Hypothalamus (tissue), 51 donors: ENCODE data around the gene ZNF692.
A peak's percentile ranks its signal among the peaks of the same experiment; 100 is the strongest.
"Not testable (repeated sequence)": the region's sequence is repeated elsewhere in the genome, so short reads cannot be mapped to it uniquely, and the experiment has no call there.

Experiments
- DNase-seq, 51 donors: peaks; one replicate each; lab custom pipeline; 2025; lab: John Stamatoyannopoulos, UW

Gene ZNF692, protein sequence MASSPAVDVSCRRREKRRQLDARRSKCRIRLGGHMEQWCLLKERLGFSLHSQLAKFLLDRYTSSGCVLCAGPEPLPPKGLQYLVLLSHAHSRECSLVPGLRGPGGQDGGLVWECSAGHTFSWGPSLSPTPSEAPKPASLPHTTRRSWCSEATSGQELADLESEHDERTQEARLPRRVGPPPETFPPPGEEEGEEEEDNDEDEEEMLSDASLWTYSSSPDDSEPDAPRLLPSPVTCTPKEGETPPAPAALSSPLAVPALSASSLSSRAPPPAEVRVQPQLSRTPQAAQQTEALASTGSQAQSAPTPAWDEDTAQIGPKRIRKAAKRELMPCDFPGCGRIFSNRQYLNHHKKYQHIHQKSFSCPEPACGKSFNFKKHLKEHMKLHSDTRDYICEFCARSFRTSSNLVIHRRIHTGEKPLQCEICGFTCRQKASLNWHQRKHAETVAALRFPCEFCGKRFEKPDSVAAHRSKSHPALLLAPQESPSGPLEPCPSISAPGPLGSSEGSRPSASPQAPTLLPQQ

DNA sequence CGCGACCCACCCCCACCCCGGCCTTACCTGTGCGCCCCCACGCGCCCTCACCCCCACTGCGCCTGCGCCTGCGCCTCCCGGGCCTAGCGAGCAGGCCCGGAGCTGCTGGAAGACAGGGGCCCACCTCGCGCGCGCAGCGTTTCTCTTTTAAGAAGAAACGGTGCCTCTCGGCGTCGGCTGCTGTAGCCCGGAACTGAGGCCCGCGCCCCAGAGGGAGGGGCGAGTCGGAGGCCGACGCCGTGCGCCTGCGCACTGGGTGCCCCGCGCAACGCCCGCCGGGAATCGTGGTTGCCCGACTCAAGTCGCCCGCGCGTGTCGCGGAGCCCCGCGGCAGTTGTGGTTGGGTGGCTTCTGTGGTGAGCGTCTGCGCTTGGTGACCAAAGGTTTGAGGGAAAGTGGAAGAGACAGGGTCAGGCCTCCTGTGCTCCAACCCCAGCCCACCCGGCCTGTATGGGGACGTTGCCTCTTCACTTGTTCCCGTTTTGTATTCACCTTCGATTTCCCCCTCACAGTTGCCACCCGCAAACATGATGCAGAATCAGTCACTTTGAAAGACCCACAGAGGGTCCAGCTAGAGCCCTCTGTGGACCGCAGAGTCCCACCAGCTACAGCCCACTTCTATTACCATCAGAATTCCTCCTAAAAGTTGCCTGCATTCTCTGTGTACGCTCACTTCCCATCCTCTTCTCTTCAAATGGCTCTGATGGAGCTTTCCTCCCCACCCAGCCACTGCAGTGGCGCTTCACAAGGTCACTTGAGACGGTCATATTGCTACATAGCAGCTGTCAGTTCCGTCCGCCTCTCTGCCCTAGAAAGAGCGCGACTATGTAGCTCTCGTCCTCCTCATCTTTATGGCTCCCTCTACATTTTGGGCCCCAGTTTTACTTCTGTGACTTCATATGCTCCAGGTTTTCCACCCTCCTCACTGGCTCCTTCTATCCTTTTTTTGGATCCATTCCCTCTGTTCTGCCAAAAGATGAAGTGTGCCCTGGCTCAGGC, at the start of gene ZNF692:
TSS of gene ZNF692 (minus strand) at position 195 of the 999 bp plus-strand sequence. CDS start 776 bp downstream, outside the sequence.
- peak; percentile 80 to 98 (median 93) for DNase-seq

DNA sequence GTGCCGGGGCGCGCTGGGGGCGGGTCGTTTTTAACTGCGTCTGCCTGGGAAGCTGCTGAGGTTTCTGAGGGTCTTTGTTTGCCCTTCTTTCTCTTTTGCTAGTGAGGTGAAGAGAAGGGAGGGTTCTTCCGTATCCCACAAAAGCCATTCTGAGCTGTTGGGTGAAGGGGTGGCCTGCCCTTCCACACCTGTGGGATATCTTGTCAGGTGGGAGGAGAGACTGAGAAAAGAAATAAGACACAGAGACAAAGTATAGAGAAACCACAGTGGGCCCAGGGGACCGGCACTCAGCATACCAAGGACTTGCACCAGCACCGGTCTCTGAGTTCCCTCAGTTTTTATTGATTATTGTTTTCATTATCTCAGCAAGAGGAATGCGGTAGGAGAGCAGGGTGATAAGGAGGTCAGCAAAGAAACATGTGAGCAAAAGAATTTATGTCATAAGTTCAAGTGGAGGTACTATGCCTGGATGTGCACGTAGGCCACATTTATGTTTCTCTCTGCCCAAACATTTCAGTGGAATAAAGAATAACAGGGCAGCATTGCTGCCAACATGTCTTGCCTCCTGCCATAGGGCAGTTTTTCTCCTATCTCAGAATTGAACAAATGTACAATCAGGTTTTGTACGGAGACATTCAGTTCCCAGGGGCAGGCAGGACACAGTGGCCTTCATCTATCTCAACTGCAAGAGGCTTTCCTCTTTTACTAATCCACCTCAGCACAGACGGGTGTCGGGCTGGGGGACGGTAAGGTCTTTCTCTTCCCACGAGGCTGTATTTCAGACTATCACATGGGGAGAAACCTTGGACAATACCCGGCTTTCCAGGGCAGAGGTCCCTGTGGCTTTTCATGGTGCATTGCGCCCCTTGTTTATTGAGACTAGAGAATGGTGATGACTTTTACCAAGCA, 48.1 kb upstream of the ZNF692 start:
- peak in 1 of 51 donors; percentile 26 for DNase-seq

DNA sequence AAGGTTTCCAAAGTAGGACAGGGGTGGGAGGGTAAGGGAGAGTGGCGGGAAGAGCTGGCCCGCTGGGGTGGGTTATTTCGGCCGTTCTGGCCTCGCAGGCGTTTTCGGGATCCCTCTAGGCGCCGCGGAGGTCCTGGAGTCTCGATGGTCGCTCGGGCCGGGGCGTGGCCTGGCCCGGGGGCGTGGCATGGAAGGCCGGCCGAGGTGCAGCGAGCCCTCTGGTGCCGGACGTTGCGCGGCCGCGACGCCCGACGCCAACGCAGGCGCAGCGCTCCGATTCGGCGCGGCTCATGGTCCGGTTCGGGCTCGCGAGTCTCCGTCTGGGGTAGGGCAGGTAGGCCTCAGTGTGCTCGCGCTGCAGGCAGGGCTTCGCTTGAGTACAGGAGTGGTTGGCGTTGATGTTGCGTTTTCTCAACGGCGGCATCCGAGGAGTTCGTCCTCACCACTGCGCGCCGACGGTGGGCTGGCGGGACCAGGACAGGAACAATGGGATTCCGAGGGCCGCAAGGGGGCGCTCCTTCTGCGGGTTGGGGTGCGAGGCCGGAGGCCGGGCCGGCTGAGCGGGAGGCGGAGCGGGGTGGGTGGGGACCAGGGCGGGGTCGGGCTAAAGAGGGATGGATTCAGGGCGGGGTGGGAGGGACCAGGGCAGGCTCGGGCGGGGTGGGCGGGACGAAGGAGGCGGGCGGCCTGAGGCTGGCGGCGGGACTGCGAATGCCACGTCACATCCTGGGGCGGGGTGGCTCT, 47.3 kb upstream of the ZNF692 start, which contains the start of gene PGBD2:
TSS of gene PGBD2 (plus strand) at position 227 of the 744 bp plus-strand sequence. CDS start 7,628 bp downstream, outside the sequence.
- DNase-seq, result peak; percentile 77 to 100 (median 92)

DNA sequence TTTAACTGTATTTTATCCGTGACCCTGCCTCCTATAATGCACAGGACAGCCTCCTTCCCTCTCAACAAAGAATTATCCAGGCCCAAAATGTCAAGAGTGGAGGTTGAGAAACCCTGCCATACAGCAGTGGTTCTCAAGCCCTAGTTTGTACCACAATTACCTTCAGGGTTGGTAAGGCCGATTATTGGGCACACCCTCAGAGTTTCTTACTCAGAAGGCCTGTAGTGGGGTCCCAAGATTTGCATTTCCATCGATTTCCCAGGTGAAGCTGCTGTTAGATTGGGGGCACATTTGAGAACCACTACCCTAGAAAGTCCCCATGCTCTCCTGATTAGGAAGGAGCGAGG, 46.8 kb upstream of the ZNF692 start:
- no peak for DNase-seq

DNA sequence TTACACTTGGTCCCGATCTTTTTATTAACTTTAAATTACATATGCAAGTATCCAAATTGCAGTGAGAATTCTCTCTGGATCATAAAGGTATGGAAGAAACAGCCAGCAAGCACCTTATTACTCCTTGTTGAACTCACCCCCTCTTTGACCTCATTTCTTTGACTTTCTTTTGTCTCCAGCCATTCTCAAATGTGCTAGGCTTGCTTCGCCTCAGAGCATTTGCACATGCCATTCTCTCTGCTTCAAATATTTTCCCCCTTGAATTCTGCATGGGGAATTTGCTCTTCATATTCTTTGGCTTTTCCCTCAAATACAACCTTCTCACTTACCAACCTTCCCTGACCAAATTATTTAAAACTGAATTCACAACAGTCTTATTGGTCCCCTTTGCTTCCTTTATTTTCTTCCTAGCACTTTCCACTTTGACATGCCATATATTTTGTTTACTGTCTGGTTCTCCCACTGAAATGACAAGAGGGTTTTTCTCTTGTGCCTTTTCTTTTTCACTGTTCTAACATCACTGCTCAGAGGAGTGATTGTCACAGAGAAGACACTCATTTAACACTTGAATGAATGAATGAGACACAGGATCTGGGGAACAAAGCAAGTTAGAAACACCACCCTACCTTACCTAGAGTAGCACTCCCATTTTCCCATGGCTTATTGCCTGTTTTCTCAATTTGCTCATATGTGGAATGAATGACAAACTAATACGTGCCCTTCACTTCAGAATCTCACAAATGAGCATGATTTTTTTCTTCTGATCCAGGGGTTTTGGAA, 45.7 kb upstream of the ZNF692 start:
- no peak for DNase-seq

DNA sequence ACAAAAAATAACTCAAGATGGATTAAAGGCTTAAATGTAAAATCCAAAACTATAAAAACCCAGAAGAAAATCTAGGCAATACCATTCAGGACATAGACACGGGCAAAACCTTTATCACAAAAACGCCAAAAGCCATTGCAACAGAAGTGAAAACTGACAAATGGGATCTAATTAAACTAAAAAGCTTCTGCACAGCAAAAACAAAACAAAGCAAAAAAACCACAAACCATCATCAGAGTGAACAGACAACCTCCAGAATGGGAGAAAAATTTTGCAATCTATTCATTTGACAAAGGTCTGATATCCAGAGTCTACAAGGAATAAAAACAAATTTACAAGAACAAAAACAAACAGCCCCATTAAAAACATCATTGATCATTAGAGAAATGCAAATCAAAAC, 42.7 kb upstream of the ZNF692 start:
- no peak for DNase-seq

DNA sequence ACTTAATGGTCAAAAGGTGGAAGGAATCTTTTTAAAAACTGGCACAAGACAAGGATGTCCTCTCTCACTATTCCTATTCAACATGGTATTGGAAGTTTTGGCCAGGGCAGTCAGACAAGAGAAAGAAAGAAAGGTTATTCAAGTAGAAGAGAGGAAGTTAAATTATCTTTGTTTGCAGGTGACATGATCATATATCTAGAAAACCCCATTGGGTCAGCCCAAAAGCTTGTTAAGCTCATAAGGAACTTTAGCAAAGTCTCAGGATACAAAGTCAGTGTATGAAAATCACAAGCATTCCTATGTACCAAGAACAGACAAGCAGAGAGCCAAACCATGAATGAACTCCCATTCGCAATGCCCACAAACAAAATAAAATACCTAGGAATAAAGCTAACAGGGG, 41.8 kb upstream of the ZNF692 start:
- DNase-seq, result no peak

DNA sequence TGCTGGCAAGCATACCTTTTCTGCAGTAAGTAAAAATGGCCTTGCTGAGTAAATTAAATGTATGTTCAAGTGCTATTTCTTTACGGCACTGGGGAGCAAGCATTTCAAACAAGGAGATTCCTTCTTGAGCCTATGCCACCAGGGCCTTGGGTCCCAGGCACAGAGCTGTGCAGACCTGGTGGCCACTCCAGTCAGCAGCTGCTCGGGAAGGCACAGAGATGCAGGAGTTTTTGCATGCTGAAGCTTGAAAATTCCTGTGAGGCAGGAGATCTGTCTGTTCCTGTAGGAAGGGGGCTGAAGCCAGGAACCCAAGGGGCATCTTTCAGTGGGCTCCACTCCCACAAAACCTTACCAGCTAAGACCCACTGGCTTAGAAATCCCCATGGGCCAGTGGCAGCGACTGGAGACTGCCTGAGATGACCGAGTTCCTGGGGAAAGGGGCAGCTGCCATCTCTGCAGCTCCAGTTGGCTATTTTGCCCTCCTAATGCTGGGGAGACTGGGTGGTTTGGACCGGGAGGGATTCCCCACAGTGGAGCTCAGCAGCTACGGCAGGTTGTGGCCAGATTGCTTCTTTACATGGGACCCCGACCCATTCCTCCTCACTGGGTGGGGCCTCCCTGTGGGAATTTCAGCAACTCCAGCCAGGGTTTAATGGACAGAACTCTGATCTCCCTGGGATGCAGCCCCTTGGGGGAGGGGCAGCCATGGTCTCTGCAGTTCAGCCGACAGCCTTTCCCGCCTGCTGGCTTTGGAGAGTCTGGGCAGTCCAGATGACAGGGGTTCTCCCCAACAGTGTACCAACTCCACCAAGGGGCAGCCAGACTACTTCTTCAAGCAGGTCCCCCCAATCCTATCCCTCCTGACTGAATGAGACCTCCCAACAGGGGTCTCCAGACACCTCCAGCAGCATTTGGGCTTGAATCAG, 38.8 kb upstream of the ZNF692 start:
- no peak for DNase-seq

DNA sequence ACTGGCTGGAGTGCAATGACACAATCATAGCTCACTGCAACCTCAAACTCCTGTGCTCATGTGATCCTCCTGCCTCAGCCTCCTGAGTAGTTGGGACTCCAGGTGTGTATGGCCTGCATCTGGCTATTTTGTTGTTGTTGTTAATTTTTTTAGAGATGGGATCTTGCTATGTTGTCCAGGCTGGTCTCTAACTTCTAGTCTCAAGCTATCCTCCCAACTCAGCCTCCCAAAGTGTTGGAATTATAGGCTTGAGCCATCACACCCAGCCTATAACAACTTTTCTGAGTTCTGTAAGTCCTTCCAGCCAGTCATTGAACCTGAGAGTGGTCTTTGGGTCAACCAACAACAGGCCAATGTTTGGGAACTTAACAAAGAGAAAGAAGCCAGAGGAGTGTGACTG, 36.0 kb upstream of the ZNF692 start:
- DNase-seq, result no peak

DNA sequence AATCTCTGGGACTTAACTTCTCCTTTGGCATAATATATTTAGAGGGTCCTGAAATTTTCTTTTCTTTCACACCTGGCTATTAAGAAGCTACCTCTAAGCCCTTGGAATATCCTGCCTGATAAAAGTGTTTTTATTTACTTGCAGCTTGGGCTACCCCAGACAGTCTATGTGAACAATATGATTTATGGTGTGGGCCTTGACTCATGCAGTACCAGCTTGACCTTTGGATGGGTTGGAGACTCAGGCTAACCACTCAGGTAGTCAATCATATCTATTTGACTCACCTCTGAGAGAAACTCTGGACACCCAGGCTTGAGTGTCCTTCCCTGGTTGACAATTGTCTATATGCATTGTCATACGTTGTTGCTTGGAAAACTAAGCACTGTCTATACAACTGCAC, 33.7 kb upstream of the ZNF692 start:
- DNase-seq, result no peak

DNA sequence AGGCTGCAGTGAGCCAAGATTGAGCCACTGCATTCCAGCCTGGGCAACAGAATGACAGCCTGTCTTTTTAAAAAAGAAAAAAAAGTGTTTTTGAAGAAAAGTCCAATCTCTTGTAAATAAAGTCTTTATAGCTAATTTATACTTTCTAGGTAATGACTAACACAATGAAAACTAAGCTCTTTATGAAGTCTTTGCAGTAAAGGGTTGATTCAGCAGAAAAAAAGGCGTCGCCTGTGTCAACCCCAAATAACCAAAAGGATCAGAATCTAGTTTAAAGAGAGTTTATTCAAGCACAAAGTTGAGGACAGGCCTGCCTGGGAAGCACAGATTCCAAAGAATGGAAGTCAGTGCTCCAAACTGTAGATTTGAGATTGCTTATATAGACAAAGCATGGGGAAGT, 32.9 kb upstream of the ZNF692 start:
- no peak for DNase-seq

DNA sequence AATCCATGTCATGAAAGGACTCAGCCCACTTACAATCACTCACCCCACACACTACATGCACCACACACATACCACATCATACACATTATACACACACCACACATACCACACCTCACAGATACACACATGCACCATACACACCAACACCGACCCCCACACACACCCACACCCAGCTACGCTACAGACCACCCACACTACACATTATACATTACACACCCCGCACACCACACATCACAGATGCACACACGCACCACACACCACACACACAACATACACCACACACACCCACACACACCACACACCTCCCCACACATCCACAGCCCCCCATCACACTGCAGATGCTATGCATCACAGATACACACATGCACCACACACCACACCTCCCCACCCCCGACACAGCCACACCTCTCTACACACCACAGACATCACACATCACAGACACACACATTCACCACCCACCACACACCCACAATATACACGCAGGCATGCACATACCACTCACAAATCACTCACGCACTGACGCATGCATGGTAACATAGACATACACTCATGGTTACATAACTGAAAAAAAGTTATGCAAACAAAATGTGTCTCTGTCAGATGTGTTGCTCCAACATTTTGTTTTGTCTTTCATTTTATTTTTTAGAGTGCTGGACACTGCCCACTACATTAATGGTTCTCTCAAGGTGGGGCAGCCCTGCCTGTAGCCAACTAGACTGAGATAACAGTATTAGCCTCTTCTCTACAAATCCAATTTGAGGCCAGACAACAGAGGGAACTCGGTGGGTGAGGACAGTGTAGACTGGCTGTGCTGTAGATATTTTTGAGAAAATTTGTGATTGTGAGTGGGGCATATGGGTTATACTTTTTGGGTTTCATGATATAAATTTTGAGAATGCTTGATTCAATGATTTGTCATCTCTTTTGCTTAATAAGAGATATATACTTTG, 31.9 kb upstream of the ZNF692 start:
- DNase-seq, result no peak

DNA sequence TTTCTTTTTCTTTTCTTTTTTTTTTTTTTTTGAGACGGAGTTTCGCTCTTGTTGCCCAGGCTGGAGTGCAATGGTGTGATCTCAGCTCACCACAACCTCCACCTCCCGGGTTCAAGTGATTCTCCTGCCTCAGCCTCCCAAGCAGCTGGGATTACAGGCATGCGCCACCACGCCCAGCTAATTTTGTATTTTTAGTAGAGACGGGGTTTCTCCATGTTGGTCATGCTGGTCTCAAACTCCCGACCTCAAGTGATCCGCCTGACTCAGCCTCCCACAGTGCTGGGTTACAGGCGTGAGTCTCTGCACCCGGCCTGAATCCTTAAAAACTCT, 31.0 kb upstream of the ZNF692 start:
- DNase-seq, result not testable (repeated sequence)

DNA sequence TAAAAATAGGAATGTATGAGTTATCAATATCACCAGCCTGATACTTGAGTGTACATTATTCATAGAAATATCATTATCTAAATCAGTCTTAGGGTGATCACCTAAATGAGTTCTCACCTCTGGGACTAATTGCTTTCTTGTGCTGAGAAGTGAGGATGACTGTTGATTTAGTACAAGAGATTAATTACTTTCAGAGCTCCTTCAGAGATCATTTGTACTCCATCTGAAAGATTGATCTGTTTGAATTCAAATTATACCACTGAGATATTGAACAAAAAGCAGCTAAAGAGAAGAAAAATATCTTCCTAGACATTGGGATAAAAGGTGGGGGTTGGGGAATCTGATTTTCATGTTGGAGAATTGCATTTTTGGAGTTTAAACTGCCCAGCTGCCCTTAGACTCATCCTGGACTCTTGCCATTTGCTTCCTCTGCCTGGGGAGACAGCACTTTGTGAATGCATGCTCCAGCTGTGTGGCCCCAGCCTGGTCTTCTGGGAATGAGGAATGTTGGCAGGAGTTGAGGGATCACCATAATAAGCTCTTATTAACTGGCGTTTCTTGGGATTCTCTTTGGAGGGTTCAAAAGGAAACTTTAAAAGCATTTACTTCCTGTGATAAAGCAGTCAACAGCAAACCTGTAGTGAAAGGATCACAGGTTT, 27.5 kb upstream of the ZNF692 start:
- DNase-seq, result peak in 1 of 51 donors; percentile 5

DNA sequence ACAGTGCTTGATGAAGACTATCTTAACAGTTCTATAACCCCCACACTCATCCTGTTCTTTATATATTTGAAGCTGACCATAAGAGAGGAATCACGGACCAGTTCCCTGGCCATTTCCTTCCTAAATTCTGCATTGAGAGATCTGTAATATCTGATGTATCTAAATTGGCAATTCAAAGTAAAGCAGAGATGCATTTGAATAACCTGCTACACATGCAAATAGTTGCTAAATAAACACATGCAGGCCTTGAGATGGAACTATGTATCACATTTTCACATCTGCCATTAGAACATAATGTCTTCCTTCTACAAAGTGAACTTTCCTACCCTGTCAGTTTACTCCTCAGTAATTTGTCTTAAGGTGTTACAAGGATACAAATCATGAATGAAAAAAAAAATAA, 26.8 kb upstream of the ZNF692 start:
- no peak for DNase-seq
